D721Med (cell line): ENCODE data around the gene SH3RF3.

Source experiments
- DNase-seq: peaks from one replicate; pipeline ENCODE4 v3.0.0; 2011; ENCODE audit warnings: low spot score; ENCODE audit not compliant: insufficient read length
- FAIRE-seq: peaks from 2 replicates; lab custom pipeline; 2011; peaks lifted over from hg19 to GRCh38; lab: Jason Lieb, UNC
- TF ChIP-seq, protein P1 (sequence below): IDR thresholded peaks from 2 replicates; pipeline ENCODE4 v1.5.1; 2012; ENCODE audit warnings: mild to moderate bottlenecking, control low read depth; ENCODE audit not compliant: insufficient read depth; ENCODE audit errors: missing control alignments

SH3RF3 gene

DNA sequence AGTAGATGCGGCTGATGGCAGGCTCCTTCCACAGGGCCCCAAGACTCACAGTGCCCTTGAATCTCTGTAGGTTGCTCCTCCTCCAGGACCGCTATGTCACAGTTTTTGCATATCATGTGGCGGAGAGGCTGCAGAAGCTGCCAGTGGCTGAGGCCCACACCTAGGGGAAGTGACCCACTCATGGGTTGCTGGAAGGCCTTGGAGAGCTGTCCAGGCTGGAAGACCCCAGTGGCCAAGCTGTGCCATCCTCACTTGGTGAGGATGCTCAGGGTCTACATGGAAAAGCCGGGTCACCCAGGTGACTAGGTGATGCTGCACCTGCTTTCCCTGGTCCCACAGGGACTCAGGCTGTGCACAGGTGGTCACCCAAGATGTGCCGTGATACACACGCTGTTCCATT lies 394.1 kb downstream of the SH3RF3 start:
- FAIRE-seq: no peak
- TF ChIP-seq, protein P1, sequence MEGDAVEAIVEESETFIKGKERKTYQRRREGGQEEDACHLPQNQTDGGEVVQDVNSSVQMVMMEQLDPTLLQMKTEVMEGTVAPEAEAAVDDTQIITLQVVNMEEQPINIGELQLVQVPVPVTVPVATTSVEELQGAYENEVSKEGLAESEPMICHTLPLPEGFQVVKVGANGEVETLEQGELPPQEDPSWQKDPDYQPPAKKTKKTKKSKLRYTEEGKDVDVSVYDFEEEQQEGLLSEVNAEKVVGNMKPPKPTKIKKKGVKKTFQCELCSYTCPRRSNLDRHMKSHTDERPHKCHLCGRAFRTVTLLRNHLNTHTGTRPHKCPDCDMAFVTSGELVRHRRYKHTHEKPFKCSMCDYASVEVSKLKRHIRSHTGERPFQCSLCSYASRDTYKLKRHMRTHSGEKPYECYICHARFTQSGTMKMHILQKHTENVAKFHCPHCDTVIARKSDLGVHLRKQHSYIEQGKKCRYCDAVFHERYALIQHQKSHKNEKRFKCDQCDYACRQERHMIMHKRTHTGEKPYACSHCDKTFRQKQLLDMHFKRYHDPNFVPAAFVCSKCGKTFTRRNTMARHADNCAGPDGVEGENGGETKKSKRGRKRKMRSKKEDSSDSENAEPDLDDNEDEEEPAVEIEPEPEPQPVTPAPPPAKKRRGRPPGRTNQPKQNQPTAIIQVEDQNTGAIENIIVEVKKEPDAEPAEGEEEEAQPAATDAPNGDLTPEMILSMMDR: no peak
- no peak for DNase-seq

DNA sequence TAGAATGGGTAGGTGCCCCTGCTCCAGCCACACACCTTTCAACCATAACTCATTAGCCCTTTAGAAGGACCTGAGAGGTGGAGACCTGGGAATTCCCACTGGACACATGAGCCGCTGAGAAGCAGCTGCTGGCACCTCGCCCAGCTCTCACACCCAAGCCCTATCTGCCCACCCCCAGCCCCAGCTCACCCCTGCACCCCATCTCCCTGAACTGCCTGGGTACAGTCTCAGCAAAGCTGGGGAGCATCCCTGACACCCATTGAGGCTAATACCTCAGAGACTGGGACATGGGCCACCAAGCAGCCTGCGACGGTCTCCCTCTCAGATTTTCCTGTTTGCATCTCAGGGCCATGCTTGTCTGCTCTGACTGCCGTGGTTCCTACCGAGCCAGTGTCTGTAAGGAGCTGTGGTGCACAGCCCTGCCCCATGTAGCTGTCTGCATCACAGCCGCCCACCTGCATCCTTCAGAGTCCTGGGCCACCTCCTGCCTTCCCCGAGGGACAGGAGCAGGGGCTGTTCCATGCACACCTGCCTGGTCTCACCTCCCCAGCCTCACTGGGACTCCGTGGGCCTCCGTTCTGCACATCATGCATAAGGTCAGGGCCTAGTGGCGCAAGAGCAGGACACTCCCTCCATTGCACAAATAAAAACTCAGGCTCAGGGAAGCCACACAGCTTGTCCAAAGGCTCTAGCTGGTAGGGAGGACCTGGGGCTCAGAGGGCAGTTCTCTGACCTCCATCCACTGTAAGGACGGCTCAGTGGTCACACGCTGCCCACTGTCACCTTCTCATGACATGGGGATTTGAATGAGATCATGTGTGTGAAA lies 394.7 kb downstream of the SH3RF3 start:
- TF ChIP-seq, protein P1: no peak
- FAIRE-seq (no peak), DNase-seq (no peak)

DNA sequence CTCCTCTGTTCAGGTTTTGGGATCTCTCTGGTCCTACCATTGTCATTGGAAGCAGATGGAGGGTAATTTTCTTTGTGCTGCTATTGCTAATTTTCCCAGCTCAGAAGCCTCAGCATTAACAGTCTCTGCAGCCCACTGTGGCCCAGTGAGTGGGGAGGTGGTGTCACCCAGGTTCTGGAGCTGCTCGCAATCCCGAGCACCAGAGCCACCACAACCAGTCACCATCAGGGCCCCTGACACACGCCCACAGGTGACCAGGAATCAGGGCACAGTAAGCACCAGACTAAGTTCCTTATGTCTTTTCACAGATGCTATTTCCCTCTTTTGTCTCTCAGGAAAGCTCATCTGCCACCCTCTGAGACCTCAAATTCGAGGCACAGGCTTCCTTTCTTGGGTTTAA lies 396.8 kb downstream of the SH3RF3 start:
- TF ChIP-seq, protein P1: no peak
- DNase-seq (no peak), FAIRE-seq (no peak)

DNA sequence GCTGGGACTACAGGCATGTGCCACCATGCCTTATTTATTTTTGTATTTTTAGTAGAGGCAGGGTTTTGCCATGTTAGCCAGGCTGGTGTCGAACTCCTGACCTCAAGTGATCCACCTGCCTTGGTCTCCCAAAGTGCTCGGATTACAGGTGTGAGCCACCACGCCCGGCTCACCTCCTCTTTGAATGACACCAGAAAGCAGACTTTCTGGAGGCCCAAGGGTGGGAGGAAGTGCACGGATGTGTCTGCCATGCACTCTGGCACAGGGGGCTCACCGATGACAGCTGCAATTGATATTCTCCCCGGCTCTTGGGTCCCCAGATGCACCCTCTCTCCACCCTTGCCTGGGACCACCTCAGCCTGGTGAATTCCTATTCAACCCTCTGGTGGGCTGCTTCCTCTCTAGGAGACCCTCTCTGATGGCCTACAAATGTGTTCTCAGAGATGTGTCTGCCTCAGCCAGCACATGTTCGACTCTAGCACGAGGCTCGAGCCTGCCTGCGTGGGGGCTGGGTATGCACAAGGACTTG lies 397.5 kb downstream of the SH3RF3 start:
- TF ChIP-seq, protein P1: no peak
- DNase-seq (no peak), FAIRE-seq (no peak)

DNA sequence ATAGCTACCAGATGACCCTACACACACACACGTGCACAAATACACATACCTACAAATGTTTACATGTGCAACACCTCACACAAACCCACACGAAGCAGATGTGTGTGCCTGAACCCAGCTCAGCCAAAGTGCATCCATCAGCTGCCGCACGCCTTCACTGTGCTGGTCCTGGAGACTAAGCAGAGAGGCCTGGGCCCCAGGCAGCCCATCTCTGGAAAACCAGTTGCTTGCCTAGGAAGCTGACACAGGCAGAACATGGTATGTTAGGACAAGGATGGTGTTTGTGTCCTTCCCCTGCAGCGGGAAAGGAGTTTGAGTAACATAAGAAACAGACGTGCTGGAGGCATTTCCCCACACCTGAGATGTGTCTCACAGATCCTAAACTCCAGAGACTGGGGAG lies 398.1 kb downstream of the SH3RF3 start:
- no peak for DNase-seq
- FAIRE-seq: no peak
- TF ChIP-seq, protein P1: no peak

DNA sequence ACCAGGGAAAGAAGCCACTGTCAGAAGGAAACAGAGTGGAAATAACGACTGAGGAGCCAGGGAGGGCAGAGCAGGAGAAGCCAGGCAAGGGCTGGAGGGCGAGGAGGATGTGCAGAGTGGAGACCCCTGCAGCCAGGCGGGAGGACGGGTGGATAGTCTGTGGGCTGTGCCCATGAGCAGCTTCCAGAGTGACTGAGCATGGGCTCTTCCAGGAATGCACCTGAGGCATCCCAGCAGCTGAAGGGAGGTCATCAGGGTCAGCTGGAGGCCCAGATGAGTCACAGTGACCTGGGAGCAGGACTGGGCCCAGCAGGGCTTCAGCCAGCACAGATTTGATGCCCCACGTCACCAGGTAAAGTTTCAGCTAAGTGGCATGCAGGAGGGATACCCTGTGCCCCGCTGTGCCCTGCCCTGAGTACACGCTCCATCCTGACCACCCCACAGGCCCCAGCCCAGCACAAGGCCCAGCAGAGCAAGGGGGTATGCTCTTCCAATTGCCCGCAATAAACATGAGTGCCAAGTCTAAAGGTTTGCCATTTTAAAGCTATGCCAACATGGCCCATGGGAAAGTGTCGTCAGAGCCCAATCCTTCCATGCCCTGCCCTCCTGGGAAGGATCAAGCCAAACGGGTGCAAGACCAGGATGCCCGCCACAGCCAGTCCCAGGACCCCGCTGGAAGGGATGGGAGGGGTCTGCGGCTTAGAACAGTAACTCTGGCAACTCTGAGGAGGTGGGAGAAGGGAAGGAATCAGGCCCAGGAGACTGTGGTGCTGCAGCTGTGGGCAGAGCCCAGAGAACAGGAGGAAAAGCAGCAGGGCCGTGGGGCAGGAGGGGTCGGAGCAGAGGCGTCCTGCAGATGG lies 399.1 kb downstream of the SH3RF3 start:
- TF ChIP-seq, protein P1: no peak
- no peak for FAIRE-seq

More for the DNA sequence above, 399.1 kb downstream of the SH3RF3 start:
- no peak for DNase-seq
